IPS-20b (cell line): ENCODE results near the gene HEXIM2.

ENCODE experiments used
- H3K27ac ChIP-seq: one replicate; pipeline ENCODE4 v1.5.1; 2013; ENCODE audit warnings: low read length
- H3K27me3 ChIP-seq: 2 replicates; pipeline ENCODE4 v1.6.1; 2013; ENCODE audit warnings: mild to moderate bottlenecking, low read length, inconsistent platforms; ENCODE audit not compliant: insufficient read depth
- H3K36me3 ChIP-seq: 2 replicates; pipeline ENCODE4 v1.6.1; 2013; ENCODE audit warnings: low read depth, mild to moderate bottlenecking, inconsistent platforms, low read length, moderate library complexity; ENCODE audit not compliant: insufficient read depth
- H3K4me1 ChIP-seq: 2 replicates; pipeline ENCODE4 v1.6.1; 2013; ENCODE audit warnings: mild to moderate bottlenecking, control low read depth, inconsistent platforms, low read length, moderate library complexity; ENCODE audit not compliant: insufficient read depth
- H3K4me3 ChIP-seq: 2 replicates; pipeline ENCODE4 v1.5.1; 2013; ENCODE audit warnings: mild to moderate bottlenecking, low read length, inconsistent platforms
- H3K9ac ChIP-seq: 2 replicates; pipeline ENCODE4 v1.6.1; 2013; ENCODE audit warnings: low read depth, mild to moderate bottlenecking, inconsistent platforms, low read length, moderate library complexity
- H3K9me3 ChIP-seq: 2 replicates; pipeline ENCODE4 v1.6.1; 2013; ENCODE audit warnings: mild to moderate bottlenecking, low read depth, low read length, inconsistent platforms; ENCODE audit not compliant: insufficient read depth

Gene HEXIM2

DNA sequence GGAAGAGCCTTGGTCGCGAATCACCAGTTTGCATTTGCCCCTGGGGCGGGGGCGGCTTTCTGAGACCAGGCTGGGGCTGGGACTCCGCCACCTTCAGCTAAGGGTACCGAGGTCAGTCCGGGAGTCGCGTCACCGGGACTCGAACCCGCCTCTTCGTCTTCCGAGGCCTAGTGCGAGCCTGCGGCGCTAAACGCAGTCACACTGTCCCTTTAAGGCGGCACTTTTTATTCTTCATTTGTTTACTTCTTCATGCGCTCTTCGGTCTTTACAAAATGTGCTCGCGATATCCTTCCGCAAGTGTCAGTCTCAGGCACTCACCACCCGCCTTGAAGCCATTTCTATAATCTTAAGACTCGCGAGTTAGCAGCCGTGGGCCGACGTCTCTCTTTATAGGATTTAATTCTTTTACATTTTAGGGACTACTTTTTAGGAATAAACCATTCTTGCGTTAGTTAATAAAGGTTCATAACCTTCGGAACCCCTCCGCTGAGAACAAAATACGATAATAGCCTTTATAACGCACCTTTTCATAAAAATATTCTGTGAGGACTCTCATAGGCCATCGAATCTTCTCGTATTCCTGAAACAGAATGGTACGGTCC lies 14.0 kb upstream of the HEXIM2 start:
- Histone ChIP-seq H3K27ac (peak overlapping the region; percentile 88), H3K4me1 (peaks cover 15% of the 10 kb centered on the region; the same call in 1 of the 2 replicates), H3K9ac (peak overlapping the region; percentile 98), H3K9me3 (no peaks in the 10 kb centered on the region), H3K36me3 (no peaks in the 10 kb centered on the region), H3K27me3 (no peaks in the 10 kb centered on the region), H3K4me3 (peak overlapping the region; percentile 90)

GRCh38 chr17:45148183-45149036 lies 13.3 kb upstream of the HEXIM2 start, which contains the start of gene HEXIM1:
Gene HEXIM1, plus strand, starts transcription at chr17:45148475. Its CDS starts 716 bp downstream, at chr17:45149191.
- H3K9ac ChIP-seq, result peak within 1 kb of the TSS; percentile 98

GRCh38 chr17:45149037-45149668 lies 12.5 kb upstream of the HEXIM2 start:
- Histone ChIP-seq H3K36me3 (no peaks in the 10 kb centered on the region), H3K27ac (no peak overlapping the region), H3K4me3 (peak overlapping the region; percentile 95), H3K27me3 (no peaks in the 10 kb centered on the region), H3K9me3 (no peaks in the 10 kb centered on the region), H3K9ac (peak overlapping the region; percentile 63; the same call in 1 of the 2 replicates), H3K4me1 (peaks cover 11% of the 10 kb centered on the region; the same call in 1 of the 2 replicates)

More at GRCh38 chr17:45148183-45149036, 13.3 kb upstream of the HEXIM2 start, which contains the start of gene HEXIM1:
- H3K27me3 ChIP-seq, result no peaks in the 10 kb centered on the region
- H3K9me3 ChIP-seq, result no peaks in the 10 kb centered on the region
- peak within 1 kb of the TSS; percentile 88 for H3K27ac ChIP-seq
- H3K4me1 ChIP-seq, result peaks cover 11% of the 10 kb centered on the region; the same call in 1 of the 2 replicates
- no peaks in the 10 kb centered on the region for H3K36me3 ChIP-seq
- H3K4me3 ChIP-seq, result peak within 1 kb of the TSS; percentile 95

DNA sequence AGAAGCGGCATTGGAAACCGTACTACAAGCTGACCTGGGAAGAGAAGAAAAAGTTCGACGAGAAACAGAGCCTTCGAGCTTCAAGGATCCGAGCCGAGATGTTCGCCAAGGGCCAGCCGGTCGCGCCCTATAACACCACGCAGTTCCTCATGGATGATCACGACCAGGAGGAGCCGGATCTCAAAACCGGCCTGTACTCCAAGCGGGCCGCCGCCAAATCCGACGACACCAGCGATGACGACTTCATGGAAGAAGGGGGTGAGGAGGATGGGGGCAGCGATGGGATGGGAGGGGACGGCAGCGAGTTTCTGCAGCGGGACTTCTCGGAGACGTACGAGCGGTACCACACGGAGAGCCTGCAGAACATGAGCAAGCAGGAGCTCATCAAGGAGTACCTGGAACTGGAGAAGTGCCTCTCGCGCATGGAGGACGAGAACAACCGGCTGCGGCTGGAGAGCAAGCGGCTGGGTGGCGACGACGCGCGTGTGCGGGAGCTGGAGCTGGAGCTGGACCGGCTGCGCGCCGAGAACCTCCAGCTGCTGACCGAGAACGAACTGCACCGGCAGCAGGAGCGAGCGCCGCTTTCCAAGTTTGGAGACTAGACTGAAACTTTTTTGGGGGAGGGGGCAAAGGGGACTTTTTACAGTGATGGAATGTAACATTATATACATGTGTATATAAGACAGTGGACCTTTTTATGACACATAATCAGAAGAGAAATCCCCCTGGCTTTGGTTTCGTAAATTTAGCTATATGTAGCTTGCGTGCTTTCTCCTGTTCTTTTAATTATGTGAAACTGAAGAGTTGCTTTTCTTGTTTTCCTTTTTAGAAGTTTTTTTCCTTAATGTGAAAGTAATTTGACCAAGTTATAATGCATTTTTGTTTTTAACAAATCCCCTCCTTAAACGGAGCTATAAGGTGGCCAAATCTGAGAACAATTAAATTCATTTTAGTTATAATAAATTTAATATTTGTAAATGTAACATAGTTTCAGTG lies 11.7 kb upstream of the HEXIM2 start:
- Histone ChIP-seq H3K9ac (peak overlapping the region; percentile 63; the same call in 1 of the 2 replicates), H3K27ac (no peak overlapping the region), H3K4me3 (peak overlapping the region; percentile 95), H3K27me3 (no peaks in the 10 kb centered on the region), H3K9me3 (no peaks in the 10 kb centered on the region), H3K4me1 (peaks cover 11% of the 10 kb centered on the region; the same call in 1 of the 2 replicates), H3K36me3 (no peaks in the 10 kb centered on the region)

GRCh38 chr17:45150911-45151809 lies 10.5 kb upstream of the HEXIM2 start:
- Histone ChIP-seq H3K9ac (no peak overlapping the region; the same call in 1 of the 2 replicates), H3K9me3 (no peaks in the 10 kb centered on the region), H3K27me3 (no peaks in the 10 kb centered on the region), H3K36me3 (no peaks in the 10 kb centered on the region), H3K4me1 (peaks cover 11% of the 10 kb centered on the region; the same call in 1 of the 2 replicates), H3K27ac (no peak overlapping the region), H3K4me3 (peak overlapping the region; percentile 95)

- no peaks in the 10 kb centered on the region for H3K36me3 ChIP-seq
- no peak overlapping the region for H3K27ac ChIP-seq
- H3K27me3 ChIP-seq, result no peaks in the 10 kb centered on the region
- H3K9me3 ChIP-seq, result no peaks in the 10 kb centered on the region
- H3K9ac ChIP-seq, result no peak overlapping the region
- H3K4me1 ChIP-seq, result peaks cover 12% of the 10 kb centered on the region; the same call in 1 of the 2 replicates
- no peak overlapping the region for H3K4me3 ChIP-seq
These were observed 6.6 kb upstream of the HEXIM2 start for GRCh38 chr17:45155029-45155428.

- no peaks in the 10 kb centered on the region for H3K27me3 ChIP-seq
- peaks cover 13% of the 10 kb centered on the region; the same call in 1 of the 2 replicates for H3K4me1 ChIP-seq
- H3K4me3 ChIP-seq, result no peak overlapping the region
- H3K9me3 ChIP-seq, result no peaks in the 10 kb centered on the region
- no peak overlapping the region for H3K9ac ChIP-seq
- no peaks in the 10 kb centered on the region for H3K36me3 ChIP-seq
- H3K27ac ChIP-seq, result no peak overlapping the region
These were observed 6.2 kb upstream of the HEXIM2 start for GRCh38 chr17:45155483-45155882.

DNA sequence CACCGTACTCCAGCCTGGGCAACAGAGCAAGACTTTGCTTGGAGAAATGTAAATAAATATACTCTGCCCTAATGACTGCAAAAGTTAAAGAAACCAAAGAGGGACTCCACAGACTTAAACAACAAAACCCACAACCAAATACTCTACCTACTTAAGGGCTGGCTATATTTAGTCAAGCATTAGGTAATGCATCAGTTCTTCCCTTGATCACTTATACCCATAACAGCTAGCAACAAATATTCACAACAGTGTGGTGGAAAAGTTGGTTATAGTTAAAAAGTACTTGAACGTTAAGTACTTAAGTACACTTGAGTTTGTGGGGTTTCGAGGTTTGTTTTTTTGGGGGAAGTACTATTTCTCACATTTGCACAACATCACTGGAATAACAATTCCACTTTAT lies 5.4 kb upstream of the HEXIM2 start:
- Histone ChIP-seq H3K27ac (no peak overlapping the region), H3K9me3 (no peaks in the 10 kb centered on the region), H3K4me1 (peaks cover 10% of the 10 kb centered on the region; the same call in 1 of the 2 replicates), H3K27me3 (no peaks in the 10 kb centered on the region), H3K4me3 (no peak overlapping the region), H3K9ac (no peak overlapping the region), H3K36me3 (no peaks in the 10 kb centered on the region)

DNA sequence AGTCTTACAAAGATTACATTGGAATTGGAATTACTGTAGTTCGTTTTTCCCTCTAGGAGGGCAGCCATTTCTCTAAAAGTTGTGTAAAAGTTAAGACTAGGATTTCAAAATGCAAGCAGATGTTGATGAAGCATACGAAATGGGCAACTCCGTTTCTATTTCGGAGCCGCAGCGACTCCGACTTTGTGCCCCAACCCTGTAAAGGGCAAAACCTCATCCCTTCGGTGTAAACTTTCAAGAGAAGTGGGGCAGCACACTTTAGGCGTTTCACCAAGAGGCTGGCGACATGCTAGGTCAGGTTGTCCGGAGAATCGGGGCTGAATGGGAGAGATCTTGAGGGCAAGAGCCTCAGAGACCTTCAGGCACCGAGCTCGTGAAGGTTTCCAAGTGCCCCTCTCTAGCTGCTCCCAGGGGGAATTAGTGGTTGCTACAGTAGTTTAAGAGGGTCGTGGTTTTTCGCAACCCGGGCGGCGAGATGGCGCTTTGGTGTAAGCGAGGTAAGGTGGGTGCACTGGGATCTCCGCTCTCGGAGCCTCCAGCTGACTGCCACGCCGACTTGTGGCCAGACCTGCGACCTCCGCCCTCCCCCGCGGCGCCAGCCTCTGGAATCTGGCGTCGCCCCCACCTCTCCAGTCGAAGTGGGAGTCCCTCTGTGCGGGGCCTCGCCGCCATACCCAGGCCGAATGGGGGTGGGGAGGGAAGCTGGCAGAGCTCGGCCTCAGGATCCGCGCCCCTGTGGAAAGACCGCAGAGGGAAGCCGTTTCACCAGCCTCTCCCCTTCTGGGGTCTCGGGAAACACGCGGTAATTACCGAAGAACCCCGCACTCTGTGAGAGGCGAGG lies 1.0 kb upstream of the HEXIM2 start:
- Histone ChIP-seq H3K9ac (peak overlapping the region; percentile 97), H3K27ac (peak overlapping the region; percentile 93), H3K4me3 (peak overlapping the region; percentile 92), H3K4me1 (peaks cover 14% of the 10 kb centered on the region; the same call in 1 of the 2 replicates), H3K27me3 (no peaks in the 10 kb centered on the region), H3K36me3 (0 out of 2 replicates have a peak, but pooled peaks cover 8% of the 10 kb centered on the region), H3K9me3 (no peaks in the 10 kb centered on the region)
